K562 (cell line): Measurements from ENCODE around the gene ACP6. TPM values are rescaled to one million over a fixed set of nuclear protein-coding genes. Genes with fewer than 3 reads are reported as not detected.

Source experiments
- ATAC-seq: fragments of 200-7000 bp; cut with Tn5 transposase; 3 replicates; pipeline ENCODE4 v1.9.1; 2020; ENCODE audit warnings: moderate library complexity
- BruUV-seq: library from RNA; stranded (reverse); fragments of 400-500 nt; replicated peaks from 2 replicates; lab custom pipeline; 2021; lab: Mats Ljungman, UMichigan
- CTCF ChIA-PET: fragments of 300-600 bp; formaldehyde crosslinking; extraction: SDS; loops from one replicate; lab custom pipeline; 2021; ENCODE audit warnings: low intra/inter-chr PET ratio; lab: Yijun Ruan, JAX
- POLR2A ChIA-PET: fragments of 300-600, 350-650 bp; sonication (Branson Sonifier 250); formaldehyde crosslinking; extraction: SDS; loops from one replicate; lab custom pipeline; 2021; ENCODE audit warnings: antibody characterized with exemption, inconsistent platforms; lab: Yijun Ruan, JAX
- DNase-seq, 4 experiments: peaks; one replicate each; pipeline versions ENCODE4 v3.0.0 to v3.0.0-alpha.2; 2011 to 2018; ENCODE audit warnings: low spot score in 3 of 4, mixed read lengths in 3 of 4; ENCODE audit errors: extremely low read depth in 1 of 4
- FAIRE-seq: peaks from 2 replicates; lab custom pipeline; 2011; peaks lifted over from hg19 to GRCh38; lab: Jason Lieb, UNC
- H2AFZ ChIP-seq: 2 replicates; pipeline ENCODE4 v1.6.0; 2011; ENCODE audit warnings: low read depth, low read length, control low read depth, inconsistent platforms
- H3K27ac ChIP-seq: fragments of 200-600 bp; 3 replicates; pipeline ENCODE4 v1.8.0; 2011; ENCODE audit warnings: low read depth, mild to moderate bottlenecking, control low read depth, inconsistent platforms, low read length, moderate library complexity, mixed read lengths; ENCODE audit errors: extremely low read depth
- H3K27me3 ChIP-seq, 2 experiments: fragments of 300-600 bp in 1 of 2; 2 replicates in 1 of 2; 3 replicates in 1 of 2; pipeline versions ENCODE4 v1.6.0 to v1.8.0; 2011; ENCODE audit warnings: inconsistent platforms in 2 of 2, low read length in 2 of 2, mild to moderate bottlenecking in 1 of 2, mixed read lengths in 1 of 2, moderate library complexity in 1 of 2; ENCODE audit not compliant: control insufficient read depth in 2 of 2, insufficient read depth in 2 of 2
- H3K36me3 ChIP-seq: fragments of 300-600 bp; 3 replicates; pipeline ENCODE4 v1.8.0; 2011; ENCODE audit warnings: mild to moderate bottlenecking, low read length, inconsistent platforms; ENCODE audit not compliant: control insufficient read depth, insufficient read depth
- H3K4me1 ChIP-seq, 2 experiments: fragments of 200-600 bp in 1 of 2; replicated peaks in 1 of 2; 2 replicates in 1 of 2; 3 replicates in 1 of 2; pipeline versions ENCODE4 v1.5.1 to v1.8.0; 2011; ENCODE audit warnings: inconsistent platforms in 2 of 2, low read length in 2 of 2, mild to moderate bottlenecking in 1 of 2, mixed read lengths in 1 of 2, moderate library complexity in 1 of 2; ENCODE audit not compliant: control insufficient read depth in 2 of 2, insufficient read depth in 2 of 2
- H3K4me2 ChIP-seq: 2 replicates; pipeline ENCODE4 v1.6.1; 2011; ENCODE audit warnings: low read length, control low read depth, inconsistent platforms, mixed read lengths; ENCODE audit not compliant: insufficient read depth
- H3K4me3 ChIP-seq: fragments of 200-600 bp; sonication (generic), shearing (Covaris generic); 2 replicates; pipeline ENCODE4 v1.5.1; 2016; ENCODE audit warnings: control low read depth, inconsistent platforms
- H3K79me2 ChIP-seq: fragments of 200-600 bp; 3 replicates; pipeline ENCODE4 v1.8.0; 2011; ENCODE audit warnings: low read length, inconsistent platforms; ENCODE audit not compliant: control insufficient read depth, insufficient read depth
- H3K9ac ChIP-seq, 2 experiments: 2 replicates each; pipeline versions ENCODE4 v1.6.0 to v1.6.1; 2011; ENCODE audit warnings: low read depth in 2 of 2, low read length in 2 of 2, control low read depth in 1 of 2, inconsistent platforms in 1 of 2, mild to moderate bottlenecking in 1 of 2, mixed read lengths in 1 of 2; ENCODE audit not compliant: insufficient read depth in 1 of 2
- H3K9me1 ChIP-seq: one replicate; pipeline ENCODE4 v1.6.0; 2011; ENCODE audit warnings: inconsistent platforms, mild to moderate bottlenecking, low read length, moderate library complexity; ENCODE audit not compliant: control insufficient read depth, insufficient read depth
- H3K9me3 ChIP-seq: replicated peaks from 2 replicates; pipeline ENCODE4 v1.5.1; 2011; ENCODE audit warnings: low read depth, low read length, inconsistent platforms; ENCODE audit not compliant: control insufficient read depth, insufficient read depth
- H4K20me1 ChIP-seq: replicated peaks from 2 replicates; pipeline ENCODE4 v1.6.1; 2011; ENCODE audit warnings: low read length, inconsistent platforms, mixed read lengths; ENCODE audit not compliant: control insufficient read depth, insufficient read depth
- ILF3 ChIP-seq: fragments of 450-650 bp; IDR thresholded peaks from 2 replicates; pipeline ENCODE4 v1.6.1; 2018; ENCODE audit warnings: antibody characterized with exemption, mild to moderate bottlenecking, moderate library complexity, borderline replicate concordance
- PHF21A ChIP-seq: fragments of 450-650 bp; IDR thresholded peaks from 2 replicates; pipeline ENCODE4 v1.6.1; 2017; ENCODE audit warnings: low read depth, borderline replicate concordance
- POU5F1 ChIP-seq: fragments of 150-350 bp; IDR thresholded peaks from 2 replicates; pipeline ENCODE4 v1.6.1; 2014; ENCODE audit warnings: borderline replicate concordance, low read length, low read depth, mild to moderate bottlenecking; ENCODE audit not compliant: partially characterized antibody
- RBM34 ChIP-seq: fragments of 200-400 bp; formaldehyde crosslinking; IDR thresholded peaks from 2 replicates; pipeline ENCODE4 v1.6.1; 2018; ENCODE audit warnings: low read length, borderline replicate concordance; ENCODE audit not compliant: insufficient read depth
- ZNF436 ChIP-seq: fragments of 250-450, 450-650 bp; sonication (Bioruptor Pico); formaldehyde crosslinking; IDR thresholded peaks from 2 replicates; pipeline ENCODE4 v1.7.0; 2020; ENCODE audit warnings: mild to moderate bottlenecking
- ZNF589 ChIP-seq: fragments of 200-800 bp; sonication (Bioruptor generic); IDR thresholded peaks from 2 replicates; pipeline ENCODE4 v1.6.1; 2016; ENCODE audit warnings: low read depth, missing genetic modification characterization, missing compliant biosample characterization
- in situ Hi-C: fragments of 300-500 bp; cut with MboI; formaldehyde crosslinking; loops from 4 replicates; pipeline ENCODE4 v1.15.0; 2018; ENCODE audit warnings: inconsistent platforms, mixed read lengths
- intact Hi-C: fragments of 100-400 bp; cut with micrococcal nuclease; formaldehyde crosslinking; loops from 2 replicates; pipeline ENCODE4 v1.14.2; 2022
- polyA plus RNA-seq, 8 experiments: library from polyadenylated mRNA; depleted of rRNA in 4 of 8; stranded (reverse) in 5 of 8; unstranded in 3 of 8; fragments of >200 nt; fragmentation: Nextera tagmentation in 2 of 8; fragmentation: Illumina TruSeq in 1 of 8; extraction: Ambion mirVana in 2 of 8; extraction: Trizol in 1 of 8; gene quantifications; 2 replicates each; pipeline versions ENCODE4 v1.2.1 to v1.2.3, GENCODE V29; 2011 to 2014; ENCODE audit warnings: inconsistent platforms in 1 of 8, missing spikeins in 1 of 8
- total RNA-seq, 7 experiments: library from RNA; depleted of rRNA in 6 of 7; stranded (reverse); fragments of >200 nt in 6 of 7; fragmentation: Illumina TruSeq in 2 of 7; extraction: Trizol in 2 of 7; gene quantifications; 2 replicates each; pipeline versions ENCODE4 v1.2.1 to v1.2.3, GENCODE V29; 2011 to 2021; ENCODE audit warnings: low replicate concordance in 1 of 7
- TF ChIP-seq, protein P1 (sequence below): fragments of 250-450 bp; sonication (Bioruptor Pico); IDR thresholded peaks from 2 replicates; pipeline ENCODE4 v1.9.0; 2021; ENCODE audit warnings: mild to moderate bottlenecking, inconsistent platforms
- TF ChIP-seq, protein P2 (sequence below): IDR thresholded peaks from 2 replicates; pipeline ENCODE4 v1.6.1; 2012; ENCODE audit warnings: low read depth, low read length, improper control_type of control experiment, borderline replicate concordance
- TF ChIP-seq, protein P3 (sequence below): fragments of 450-650 bp; IDR thresholded peaks from 2 replicates; pipeline ENCODE4 v1.6.1; 2017; ENCODE audit warnings: antibody characterized with exemption, mild to moderate bottlenecking

Gene ACP6
- total and polyA plus RNA-seq, 9 of the 15 experiments (the other 6 are each of a cell fraction or from before 2014, with no cell fraction given) = 0.05 to 1.4 (median 0.49) TPM

DNA sequence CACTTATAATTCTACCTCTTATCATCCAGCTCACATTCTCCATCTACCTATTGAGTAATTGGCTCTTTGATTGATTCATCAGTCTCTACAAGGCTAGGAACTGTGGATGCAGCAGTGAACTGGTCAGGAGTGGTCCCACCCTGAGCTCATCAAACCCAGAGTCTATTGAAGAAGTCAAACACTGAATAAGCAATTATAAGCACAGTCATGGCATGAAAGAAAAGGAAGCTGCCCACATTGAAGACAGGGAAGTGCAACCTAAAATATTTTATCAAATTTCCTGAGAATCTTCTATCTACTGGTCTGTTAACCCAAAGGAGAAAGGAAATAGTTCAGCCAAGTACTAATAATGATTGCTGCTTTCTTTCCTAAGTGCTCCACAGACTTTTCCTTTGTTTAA, 35.7 kb downstream of the ACP6 start:
- no peaks in the 10 kb centered on the region for H4K20me1 ChIP-seq
- H3K4me1 ChIP-seq = peaks cover 0 to 2% of the 10 kb centered on the region in 2 experiments; a peak in 1 of 5 replicates
- H3K36me3 ChIP-seq = no peaks in the 10 kb centered on the region
- CTCF ChIA-PET = no interaction called here
- no peak overlapping the region for H3K4me2 ChIP-seq
- ATAC-seq (no peak), DNase-seq (no peak), FAIRE-seq (no peak)
- in situ Hi-C loops = loop anchor here (5.0 to 10.0 kb wide), 2 partner anchors 258 to 340 kb away; no protein-coding TSS in a partner anchor
- intact Hi-C loops = no loop called here
- H3K4me3 ChIP-seq = no peak overlapping the region
- no peaks in the 10 kb centered on the region for H3K79me2 ChIP-seq
- BruUV-seq = no TSS peak
- POLR2A ChIA-PET = interaction anchor here (0.6 kb wide), 1 partner anchor 25 kb away, joined by 3 read pairs; no protein-coding TSS in a partner anchor
- TF ChIP-seq, protein P1, sequence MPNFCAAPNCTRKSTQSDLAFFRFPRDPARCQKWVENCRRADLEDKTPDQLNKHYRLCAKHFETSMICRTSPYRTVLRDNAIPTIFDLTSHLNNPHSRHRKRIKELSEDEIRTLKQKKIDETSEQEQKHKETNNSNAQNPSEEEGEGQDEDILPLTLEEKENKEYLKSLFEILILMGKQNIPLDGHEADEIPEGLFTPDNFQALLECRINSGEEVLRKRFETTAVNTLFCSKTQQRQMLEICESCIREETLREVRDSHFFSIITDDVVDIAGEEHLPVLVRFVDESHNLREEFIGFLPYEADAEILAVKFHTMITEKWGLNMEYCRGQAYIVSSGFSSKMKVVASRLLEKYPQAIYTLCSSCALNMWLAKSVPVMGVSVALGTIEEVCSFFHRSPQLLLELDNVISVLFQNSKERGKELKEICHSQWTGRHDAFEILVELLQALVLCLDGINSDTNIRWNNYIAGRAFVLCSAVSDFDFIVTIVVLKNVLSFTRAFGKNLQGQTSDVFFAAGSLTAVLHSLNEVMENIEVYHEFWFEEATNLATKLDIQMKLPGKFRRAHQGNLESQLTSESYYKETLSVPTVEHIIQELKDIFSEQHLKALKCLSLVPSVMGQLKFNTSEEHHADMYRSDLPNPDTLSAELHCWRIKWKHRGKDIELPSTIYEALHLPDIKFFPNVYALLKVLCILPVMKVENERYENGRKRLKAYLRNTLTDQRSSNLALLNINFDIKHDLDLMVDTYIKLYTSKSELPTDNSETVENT = no peak
- TF ChIP-seq RBM34 (no peak), ZNF436 (CRISPR knock-in tag) (no peak), ILF3 (no peak), PHF21A (no peak), ZNF589 (CRISPR knock-in tag) (no peak), POU5F1 (no peak)
- TF ChIP-seq, protein P2, sequence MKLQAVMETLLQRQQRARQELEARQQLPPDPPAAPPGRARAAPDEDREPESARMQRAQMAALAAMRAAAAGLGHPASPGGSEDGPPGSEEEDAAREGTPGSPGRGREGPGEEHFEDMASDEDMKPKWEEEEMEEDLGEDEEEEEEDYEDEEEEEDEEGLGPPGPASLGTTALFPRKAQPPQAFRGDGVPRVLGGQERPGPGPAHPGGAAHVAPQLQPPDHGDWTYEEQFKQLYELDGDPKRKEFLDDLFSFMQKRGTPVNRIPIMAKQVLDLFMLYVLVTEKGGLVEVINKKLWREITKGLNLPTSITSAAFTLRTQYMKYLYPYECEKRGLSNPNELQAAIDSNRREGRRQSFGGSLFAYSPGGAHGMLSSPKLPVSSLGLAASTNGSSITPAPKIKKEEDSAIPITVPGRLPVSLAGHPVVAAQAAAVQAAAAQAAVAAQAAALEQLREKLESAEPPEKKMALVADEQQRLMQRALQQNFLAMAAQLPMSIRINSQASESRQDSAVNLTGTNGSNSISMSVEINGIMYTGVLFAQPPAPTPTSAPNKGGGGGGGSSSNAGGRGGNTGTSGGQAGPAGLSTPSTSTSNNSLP = no peak
- TF ChIP-seq, protein P3, sequence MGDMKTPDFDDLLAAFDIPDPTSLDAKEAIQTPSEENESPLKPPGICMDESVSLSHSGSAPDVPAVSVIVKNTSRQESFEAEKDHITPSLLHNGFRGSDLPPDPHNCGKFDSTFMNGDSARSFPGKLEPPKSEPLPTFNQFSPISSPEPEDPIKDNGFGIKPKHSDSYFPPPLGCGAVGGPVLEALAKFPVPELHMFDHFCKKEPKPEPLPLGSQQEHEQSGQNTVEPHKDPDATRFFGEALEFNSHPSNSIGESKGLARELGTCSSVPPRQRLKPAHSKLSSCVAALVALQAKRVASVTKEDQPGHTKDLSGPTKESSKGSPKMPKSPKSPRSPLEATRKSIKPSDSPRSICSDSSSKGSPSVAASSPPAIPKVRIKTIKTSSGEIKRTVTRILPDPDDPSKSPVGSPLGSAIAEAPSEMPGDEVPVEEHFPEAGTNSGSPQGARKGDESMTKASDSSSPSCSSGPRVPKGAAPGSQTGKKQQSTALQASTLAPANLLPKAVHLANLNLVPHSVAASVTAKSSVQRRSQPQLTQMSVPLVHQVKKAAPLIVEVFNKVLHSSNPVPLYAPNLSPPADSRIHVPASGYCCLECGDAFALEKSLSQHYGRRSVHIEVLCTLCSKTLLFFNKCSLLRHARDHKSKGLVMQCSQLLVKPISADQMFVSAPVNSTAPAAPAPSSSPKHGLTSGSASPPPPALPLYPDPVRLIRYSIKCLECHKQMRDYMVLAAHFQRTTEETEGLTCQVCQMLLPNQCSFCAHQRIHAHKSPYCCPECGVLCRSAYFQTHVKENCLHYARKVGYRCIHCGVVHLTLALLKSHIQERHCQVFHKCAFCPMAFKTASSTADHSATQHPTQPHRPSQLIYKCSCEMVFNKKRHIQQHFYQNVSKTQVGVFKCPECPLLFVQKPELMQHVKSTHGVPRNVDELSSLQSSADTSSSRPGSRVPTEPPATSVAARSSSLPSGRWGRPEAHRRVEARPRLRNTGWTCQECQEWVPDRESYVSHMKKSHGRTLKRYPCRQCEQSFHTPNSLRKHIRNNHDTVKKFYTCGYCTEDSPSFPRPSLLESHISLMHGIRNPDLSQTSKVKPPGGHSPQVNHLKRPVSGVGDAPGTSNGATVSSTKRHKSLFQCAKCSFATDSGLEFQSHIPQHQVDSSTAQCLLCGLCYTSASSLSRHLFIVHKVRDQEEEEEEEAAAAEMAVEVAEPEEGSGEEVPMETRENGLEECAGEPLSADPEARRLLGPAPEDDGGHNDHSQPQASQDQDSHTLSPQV = no peak
- no peak overlapping the region for H3K9ac ChIP-seq
- H3K27me3 ChIP-seq = peaks cover 2 to 22% of the 10 kb centered on the region in 2 experiments; a peak in 4 of 5 replicates
- no peaks in the 10 kb centered on the region for H3K9me3 ChIP-seq
- H3K9me1 ChIP-seq = no peaks in the 10 kb centered on the region
- H3K27ac ChIP-seq = no peak overlapping the region
- H2AFZ ChIP-seq = no peak overlapping the region
